Renal cortex interstitium (tissue), 11 donors: ENCODE results near the gene LDHAL6B. TPM values are rescaled to one million over a fixed set of nuclear protein-coding genes. Genes with fewer than 3 reads are reported as not detected.

Experiments used
- DNase-seq, 11 donors: peaks; one replicate each; pipeline ENCODE4 v3.0.0-alpha.2; 2013; ENCODE audit warnings: low read depth in 9 of 11, low spot score in 4 of 11; ENCODE audit errors: extremely low read depth in 1 of 11
- polyA plus RNA-seq, 3 donors: library from polyadenylated mRNA; unstranded; fragments of 120-200 nt; gene quantifications; one replicate each; pipeline ENCODE4 v1.2.1, GENCODE V29; 2013; ENCODE audit not compliant: insufficient read length in 3 of 3

The LDHAL6B gene
- polyA plus RNA-seq, 3 donors, result 0.17 to 0.45 (median 0.19) TPM

DNA sequence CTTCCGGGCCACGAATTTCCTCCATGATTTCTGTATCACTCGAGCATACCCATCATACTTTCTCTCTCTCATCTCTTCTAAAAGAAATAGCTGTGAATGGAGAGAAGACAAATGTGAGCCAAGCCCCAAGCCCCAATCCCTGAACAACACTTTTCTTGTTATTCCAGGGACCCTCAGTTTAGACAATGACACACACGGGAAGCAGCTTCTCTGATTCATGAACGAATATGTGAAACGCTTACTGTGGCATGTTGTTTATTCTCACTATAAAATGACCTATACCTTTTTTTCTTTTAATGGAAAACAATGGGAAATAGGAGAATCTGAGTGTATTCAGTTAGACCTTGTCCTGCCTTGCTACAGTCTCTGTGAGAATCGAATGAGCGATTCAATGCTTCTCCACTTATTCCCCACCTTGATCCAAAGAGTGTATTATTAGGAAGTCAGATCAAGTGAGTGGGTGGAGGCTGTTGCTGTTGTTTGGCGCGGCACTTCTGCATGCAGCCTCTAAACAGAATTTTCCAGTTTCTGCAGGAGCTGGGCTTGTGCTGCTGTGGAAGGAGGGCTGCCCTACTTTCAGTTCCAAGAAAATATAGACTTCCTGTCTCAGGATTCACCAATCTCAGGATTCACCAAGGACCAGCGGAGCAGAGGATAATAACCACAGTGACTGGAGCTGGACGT is 32.4 kb upstream of the LDHAL6B start:
- DNase-seq, result no peak

DNA sequence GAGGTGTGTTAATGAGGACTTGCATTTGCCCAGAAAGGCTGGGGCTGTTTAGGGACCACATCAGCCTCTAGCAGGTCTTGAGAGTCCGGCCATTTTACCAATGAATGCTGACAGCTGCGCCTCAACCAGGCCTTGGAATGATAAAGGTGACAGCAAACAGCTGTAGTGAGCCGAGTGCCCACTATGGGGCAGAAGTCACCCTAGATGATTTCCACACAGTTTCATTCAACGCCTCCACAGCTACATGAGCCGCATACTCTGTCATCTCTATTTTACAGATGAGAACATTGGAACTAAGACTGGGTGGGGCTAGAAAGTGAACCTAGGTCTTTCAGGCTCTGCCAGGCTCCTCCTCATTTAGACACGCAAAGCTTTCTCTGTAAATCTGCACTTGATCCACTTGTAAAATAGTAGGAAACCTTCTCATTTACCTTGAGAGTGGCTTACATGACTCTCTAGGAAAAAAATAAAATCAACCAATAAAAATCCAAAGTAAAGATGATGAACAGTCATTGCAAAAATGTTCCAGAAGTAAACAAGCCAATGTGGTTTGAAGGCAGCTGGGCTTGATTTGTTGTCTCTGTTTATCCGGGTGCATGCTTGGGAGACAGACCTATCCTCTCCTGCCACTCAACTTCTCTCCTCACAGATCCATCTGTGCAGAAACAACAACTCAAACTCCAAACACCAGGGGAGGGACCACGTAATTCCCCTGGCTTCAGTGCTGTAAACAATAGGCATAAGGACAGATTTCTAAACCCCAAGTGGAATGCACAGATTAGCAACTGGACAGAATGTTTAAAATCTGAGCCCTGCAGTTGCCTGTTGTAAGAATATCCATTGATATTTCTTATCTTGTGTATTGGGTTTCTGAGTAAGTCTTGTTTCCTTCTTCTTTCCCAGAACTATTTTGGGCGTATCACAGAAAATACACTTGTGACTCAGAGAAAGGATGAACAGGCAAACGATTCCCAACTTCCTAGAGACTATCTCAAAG is 31.5 kb upstream of the LDHAL6B start:
- peak in 1 of 11 donors; percentile 57 for DNase-seq

DNA sequence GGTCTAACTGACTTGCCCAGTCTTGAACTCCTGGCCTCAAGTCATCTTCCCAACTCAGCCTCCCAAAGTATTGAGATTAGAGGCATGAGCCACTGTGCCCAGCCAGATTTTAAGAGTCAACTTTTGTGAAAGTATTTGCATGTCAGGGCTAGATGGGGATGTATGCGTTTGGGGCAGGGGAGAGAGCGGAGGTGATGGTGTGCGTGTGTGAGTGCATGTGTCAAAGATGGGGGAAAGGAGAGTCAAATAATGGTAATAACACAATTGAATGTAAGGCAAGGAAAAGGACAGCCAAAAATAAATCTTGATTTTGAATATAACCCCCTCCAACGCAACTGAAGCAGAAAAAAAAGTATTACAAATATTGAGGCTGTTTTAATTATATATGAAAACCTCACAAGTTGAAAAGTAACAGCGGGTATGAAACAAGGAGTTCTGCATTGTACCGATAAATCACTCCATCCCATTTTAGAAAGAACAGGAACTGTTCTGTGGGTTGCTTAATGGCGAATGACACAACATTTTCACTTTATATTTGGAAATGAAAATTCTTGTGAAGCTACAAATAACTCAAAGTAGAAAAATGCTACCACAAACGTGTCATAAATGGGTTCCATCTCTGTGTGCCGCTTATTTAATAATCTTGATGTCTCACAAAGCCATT is 29.9 kb upstream of the LDHAL6B start:
- DNase-seq, result no peak

DNA sequence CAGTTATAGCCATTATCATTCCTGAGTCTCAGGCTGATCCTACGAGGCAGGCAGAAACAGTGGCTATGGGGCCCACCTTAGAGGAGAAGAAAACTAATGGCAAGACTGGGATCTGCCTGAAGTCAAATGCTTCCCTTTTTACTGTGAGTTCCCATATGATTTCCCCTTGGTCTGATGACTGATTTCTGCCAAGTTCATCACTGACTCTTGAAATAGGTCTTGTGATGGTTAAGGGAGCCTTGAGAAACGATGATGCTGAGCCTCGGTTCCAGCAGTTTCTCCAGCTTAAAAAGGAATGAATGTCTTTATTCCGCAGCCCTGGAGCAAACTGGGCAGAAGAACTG is 29.4 kb upstream of the LDHAL6B start:
- DNase-seq, result no peak

DNA sequence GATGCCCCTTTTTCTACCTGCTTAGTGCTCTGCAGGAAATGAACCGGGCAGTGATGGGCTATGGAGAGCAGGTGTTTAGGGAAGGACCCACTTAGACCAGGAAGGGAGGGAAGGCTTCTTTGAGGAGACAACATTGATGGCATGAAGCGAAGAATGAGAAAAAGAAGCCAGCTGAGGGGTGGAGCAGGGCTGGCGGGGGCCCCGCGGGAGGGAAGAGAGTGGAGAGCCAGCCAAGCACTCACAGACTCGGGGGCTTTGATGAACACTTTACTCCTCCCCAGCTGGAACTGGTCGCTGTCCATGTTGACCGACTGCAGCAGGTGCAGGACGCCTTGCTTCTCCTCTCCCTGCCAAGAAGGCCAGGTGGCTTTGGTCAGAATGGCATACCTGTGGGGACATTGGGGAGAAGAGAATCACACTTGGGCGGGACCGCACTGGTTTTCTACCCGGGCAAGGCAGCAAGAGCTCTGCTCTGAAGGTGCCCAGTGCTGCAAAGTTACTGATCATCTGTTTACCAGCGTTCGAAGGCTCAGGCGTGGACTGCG is 28.4 kb upstream of the LDHAL6B start:
- no peak for DNase-seq

DNA sequence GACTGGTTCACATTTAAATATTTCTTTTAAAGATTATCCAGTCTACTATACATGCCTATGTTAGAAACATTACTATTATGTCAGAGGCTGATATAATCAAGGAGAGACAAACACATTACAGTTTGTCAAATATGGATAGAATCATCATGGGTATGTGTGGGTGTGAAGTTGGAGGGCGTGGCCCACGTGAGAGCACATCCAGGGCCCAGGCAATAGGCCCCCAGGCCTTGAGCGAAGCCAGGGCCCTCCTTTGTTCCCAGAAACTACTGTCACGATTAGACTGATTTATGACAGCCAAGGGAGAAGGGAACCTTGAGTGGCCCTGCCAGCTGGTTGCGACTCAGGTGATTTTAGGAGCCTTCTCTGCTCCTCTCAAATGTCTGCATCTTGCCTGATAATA is 26.9 kb upstream of the LDHAL6B start:
- no peak for DNase-seq

DNA sequence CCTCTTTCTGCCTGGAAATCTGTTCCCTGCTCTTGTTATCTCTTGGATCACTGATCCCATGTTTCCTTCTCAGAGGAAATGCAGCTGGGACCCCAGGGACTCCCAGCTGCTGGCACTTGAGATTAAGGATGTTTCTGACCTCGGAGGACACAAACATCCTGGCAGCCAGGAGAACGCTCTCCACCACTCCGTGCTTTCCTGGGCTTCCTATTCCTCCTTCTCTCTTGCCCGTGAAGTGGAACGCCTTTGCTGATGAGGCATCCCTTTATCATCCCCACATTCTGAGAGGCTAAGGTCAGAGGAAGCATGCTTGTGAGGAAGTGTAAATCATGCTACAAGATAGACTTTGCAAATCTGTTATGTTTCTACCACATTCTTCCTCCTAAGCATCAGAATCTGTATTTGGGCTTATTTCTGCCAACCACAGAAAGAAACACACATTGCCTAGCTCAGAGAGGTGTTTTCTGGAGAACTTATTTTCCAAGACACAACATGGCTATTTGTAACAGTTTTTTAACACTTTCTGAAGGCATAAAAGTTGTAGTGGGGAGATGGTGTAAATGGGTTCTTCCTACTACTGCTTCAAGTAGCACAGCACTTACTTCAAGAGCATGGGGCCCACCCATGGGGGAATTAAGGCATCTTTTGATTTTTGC is 25.6 kb upstream of the LDHAL6B start:
- DNase-seq, result no peak

DNA sequence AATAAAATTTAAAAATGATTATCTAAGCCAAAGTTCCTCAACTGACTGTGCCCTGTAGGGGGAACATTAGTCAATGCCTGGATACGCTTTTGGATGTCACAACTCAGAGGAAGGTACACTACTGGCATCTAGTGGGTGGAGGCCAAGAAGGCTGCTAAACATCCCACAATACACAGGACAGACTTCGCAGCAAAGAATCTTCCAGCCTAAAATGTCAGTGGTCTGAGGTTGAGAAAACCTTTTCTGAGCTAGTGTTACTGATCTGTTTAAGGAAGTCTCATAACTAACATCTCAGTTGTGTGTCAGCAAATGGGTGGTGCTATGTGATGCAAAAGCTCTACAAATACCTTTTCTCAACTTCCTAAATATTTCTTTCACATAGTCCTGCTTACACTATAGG is 20.9 kb upstream of the LDHAL6B start:
- no peak for DNase-seq

DNA sequence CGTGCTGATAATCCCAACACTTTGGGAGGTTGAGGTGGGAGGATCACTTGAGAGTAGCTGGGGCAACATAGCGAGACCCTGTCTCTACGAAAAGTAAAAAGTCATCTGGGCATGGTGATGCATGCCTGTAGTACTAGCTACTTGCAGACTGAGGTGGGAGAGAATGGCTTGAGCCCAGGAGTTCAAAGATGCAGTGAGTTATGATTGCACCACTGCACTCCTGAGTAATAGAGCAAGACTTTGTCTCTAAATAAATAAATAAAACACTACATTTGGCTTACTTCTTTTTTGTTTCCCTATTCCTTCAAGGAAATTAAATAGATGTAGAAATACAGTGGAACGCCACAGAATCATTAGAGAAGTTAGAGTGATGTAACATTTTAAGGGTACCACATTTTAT is 20.1 kb upstream of the LDHAL6B start:
- DNase-seq, result no peak

DNA sequence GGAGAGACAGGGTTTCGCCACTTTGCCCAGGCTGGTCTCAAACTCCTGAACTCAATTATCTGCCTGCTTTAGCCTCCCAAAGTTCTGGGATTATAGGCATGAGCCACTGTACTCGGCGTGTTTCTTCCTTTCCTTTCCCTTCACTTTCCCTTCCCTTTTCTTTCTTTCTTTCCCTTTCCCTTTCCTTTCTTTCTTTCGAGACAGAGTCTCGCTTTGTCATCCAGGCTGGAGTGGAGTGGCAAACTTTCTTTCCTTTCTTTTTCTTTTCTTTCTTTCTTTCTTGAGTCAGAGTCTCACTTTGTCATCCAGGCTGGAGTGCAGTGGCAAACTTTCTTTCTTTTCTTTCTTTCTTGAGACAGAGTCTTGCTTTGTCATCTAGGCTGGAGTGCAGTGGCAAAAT is 17.4 kb upstream of the LDHAL6B start:
- DNase-seq, result no peak

DNA sequence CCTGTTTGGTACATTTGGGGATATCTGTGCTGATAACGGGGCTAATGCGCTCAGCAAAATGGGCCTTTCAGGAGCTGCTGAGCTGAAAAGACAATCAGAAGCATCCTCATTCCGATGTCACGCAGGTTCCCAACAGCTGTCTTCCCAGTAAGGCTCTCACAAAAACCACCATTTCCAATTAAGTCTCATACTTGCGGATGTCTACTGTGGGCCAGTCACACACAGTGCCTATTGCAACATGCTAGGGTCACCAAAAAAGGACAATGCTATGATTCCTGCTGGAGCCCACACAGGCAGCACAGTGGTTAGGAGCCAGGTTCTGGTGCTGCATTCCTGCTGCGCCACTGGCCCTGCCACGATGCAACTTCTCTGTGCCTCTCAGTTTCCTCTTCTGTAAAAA is 16.4 kb upstream of the LDHAL6B start:
- DNase-seq, result no peak

DNA sequence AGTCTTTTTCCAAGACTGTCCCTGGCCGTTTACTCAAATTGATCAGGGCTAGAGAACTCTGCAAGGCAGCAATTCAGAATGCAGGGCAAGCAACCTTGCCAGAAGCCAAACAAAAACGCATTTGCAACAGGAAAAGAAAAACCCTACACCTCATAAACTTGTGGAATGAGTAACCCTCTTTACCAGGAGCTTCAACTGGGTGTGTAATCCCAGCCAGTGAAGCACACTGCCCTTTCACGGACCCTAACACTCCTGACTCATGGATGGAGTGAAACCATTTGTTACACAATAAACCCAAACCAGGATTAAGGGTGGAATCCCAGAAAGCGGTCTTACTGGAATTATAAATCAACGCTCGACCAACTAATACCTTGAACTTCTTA is 14.8 kb upstream of the LDHAL6B start:
- DNase-seq, result peak in 1 of 11 donors; percentile 39

DNA sequence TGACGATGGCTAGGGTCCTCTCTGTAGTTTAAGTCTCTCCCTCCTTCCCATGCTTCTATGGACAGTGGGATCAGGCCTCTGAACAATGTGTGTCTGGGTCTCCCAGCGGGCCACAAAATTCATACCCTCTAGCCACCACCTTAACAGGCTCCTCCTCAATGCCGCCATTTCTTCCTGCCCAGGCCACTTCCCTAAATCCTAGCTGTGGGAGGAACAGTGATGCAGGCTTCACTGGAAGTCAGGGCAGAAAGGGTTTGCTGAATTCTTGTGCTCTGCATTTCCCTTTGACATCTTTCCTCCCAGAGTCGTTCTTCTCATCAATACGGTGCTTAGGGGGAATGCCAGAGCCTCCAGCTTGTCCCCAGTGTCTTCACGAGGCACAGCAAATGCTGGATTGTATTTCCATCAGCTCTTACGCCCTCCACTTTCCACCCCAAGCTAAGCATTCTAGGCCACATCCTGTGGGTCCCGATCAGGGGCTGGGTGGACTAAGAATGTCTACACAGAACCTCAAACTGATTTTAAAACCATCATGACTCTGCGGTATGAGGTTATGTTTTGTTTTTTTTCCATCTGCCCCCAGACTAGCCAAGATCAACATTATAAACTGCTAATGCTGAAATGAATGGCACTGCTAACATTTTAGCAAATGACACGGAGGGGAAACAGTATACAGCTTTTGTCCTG is 11.9 kb upstream of the LDHAL6B start:
- no peak for DNase-seq

DNA sequence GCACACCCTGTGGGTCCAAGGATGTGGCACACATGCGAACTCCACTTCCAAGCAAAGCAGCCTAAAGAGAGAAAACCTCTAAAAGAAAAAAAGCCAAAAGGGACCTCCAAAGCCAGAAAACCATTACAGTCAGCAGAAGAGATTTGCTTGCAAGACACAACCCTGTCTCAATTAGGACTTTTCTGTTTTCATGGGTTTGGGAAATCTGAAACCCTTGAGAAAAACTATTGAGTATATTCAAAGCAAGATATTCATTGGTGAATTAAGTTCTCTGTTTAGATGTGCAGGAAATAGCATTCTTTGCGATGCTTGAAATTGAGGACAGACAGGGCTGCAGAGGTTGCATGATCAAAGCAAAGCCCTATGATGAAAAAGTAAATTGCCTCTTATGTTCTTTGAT is 10.2 kb upstream of the LDHAL6B start:
- peak in 1 of 11 donors; percentile 19 for DNase-seq

DNA sequence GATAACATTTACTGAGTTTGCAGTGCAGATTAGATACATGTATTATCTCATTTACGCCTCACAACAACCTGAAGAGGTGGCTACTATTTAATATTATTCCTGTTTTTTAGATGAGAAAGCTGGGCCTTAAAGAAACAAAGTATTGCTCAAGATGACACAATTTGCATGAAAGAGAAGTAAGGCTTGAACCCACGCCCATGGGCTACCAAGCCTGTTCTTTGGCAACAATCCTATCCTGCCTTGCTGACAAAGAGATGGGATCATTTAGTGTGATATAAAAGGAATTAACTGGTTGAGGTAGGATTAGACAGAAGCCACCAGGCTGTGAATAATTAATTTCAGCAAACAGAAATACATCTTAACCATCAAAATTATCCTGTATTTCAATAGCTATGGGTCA is 9.2 kb upstream of the LDHAL6B start:
- DNase-seq, result no peak

DNA sequence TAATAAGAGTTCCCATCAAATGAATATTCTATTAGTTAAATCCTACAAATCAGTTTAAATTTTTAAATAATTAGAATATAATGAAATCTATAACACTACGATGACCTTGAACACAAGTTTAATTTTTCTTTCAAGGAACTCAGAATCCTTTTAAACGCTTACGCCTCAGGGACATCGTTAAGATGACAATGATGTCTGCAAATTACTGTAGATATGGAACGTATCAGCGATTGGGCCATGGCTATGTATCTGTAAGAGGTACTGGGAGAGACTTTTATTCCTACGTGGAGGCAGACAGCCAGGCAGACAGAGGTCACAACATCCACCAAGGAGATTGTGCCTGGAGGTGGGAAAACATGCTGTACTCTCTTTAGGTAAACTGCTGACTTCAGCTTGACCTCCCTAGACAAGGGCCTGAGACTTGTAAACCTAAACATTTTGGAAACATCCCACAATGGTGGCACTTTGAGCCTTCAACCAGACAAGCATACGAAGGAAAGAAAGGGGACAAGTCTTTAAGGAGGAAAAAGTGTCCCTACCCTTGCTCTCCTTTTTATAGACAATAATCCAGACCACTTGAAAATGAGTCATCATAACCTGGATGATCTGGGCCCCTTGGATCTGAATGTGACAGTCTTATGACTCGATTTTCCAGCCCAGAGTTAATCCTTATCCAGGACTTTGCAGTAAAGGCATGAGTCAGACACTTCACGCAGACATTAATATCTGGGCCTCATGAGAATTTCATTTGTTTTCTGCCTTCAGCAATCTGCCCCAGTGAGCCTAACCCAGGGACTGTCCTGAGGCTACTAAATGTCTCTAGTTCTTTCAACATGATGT is 6.8 kb upstream of the LDHAL6B start:
- no peak for DNase-seq

DNA sequence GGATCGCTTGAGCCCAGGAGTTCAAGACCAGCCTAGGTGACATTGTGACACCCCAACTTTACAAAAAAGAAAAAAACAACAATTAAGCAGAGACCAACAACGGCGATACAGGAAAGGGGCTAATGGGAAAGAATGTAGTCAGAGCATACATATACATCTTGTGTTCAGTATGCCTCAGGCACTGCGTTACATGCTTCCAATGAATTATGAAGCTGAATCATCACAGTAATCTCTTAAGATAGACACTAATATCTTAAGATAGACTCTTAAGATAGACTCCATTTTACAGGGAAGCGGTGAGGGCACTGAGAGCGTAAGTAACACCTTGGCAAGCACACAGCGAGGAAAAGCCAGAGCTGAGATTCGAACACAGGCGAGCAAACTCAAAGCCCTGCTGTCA is 6.1 kb upstream of the LDHAL6B start:
- DNase-seq, result no peak

DNA sequence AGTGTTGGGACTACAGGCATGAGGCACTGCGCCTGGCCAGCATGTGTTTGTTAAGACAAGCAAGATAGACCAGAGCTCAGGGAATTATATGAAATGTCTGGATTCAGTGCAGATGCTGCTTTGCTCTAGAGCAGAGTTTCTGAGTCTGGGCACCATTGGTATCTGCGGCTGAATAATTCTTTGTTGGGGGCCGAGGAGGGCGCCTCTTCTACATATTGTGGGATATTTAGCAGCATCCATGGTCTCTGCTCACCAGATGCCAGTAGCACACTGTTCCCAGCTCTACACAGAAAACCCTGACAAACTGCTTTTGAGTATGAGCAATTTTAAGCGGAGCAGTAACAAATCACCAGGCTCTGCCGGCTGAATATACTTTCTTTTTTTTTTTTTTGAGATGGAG is 3.6 kb upstream of the LDHAL6B start:
- DNase-seq, result no peak
